Endothelial cell of umbilical vein (primary cell): Measurements from ENCODE around the gene CRHR1. TPM values are rescaled to one million over a fixed set of nuclear protein-coding genes. Genes with fewer than 3 reads are reported as not detected.

ENCODE experiments used
- BruUV-seq: library from RNA; stranded (reverse); fragments of 400-500 nt; replicated peaks from 2 replicates; lab custom pipeline; 2021; lab: Mats Ljungman, UMichigan
- CTCF ChIA-PET: fragments of 300-600, 350-600 bp; sonication (Branson Sonifier 250); formaldehyde crosslinking; loops from one replicate; lab custom pipeline; 2021; ENCODE audit warnings: antibody characterized with exemption, inconsistent platforms; lab: Charles Lee
- POLR2A ChIA-PET: fragments of 300-600, 350-600 bp; sonication (Branson Sonifier 250); formaldehyde crosslinking; loops from one replicate; lab custom pipeline; 2021; ENCODE audit warnings: antibody characterized with exemption, inconsistent platforms; lab: Charles Lee
- DNase-seq: peaks from one replicate; pipeline ENCODE4 v3.0.0-alpha.2; 2011; ENCODE audit warnings: low read depth, low spot score
- FAIRE-seq: peaks from 2 replicates; lab custom pipeline; 2011; peaks lifted over from hg19 to GRCh38; lab: Jason Lieb, UNC
- H2AFZ ChIP-seq: 2 replicates; pipeline ENCODE4 v1.6.0; 2012; ENCODE audit warnings: low read depth, low read length, control low read depth, inconsistent platforms
- H3K27ac ChIP-seq: 2 replicates; pipeline ENCODE4 v1.5.1; 2011; ENCODE audit warnings: low read depth, mild to moderate bottlenecking, control low read depth, low read length, moderate library complexity; ENCODE audit not compliant: insufficient read depth
- H3K27me3 ChIP-seq, 2 experiments: 2 replicates each; pipeline versions ENCODE4 v1.6.0 to v1.6.1; 2011; ENCODE audit warnings: low read length in 2 of 2, mixed read lengths in 1 of 2; ENCODE audit not compliant: control insufficient read depth in 2 of 2, insufficient read depth in 2 of 2
- H3K36me3 ChIP-seq, 2 experiments: 2 replicates in 1 of 2; 3 replicates in 1 of 2; pipeline ENCODE4 v1.5.1; 2011; ENCODE audit warnings: low read length in 2 of 2, mild to moderate bottlenecking in 1 of 2, moderate library complexity in 1 of 2; ENCODE audit not compliant: control insufficient read depth in 2 of 2, insufficient read depth in 2 of 2; ENCODE audit errors: extremely low read depth in 1 of 2
- H3K4me1 ChIP-seq: 3 replicates; pipeline ENCODE4 v1.5.1; 2011; ENCODE audit warnings: mild to moderate bottlenecking, low read length; ENCODE audit not compliant: control insufficient read depth, insufficient read depth; ENCODE audit errors: extremely low read depth
- H3K4me2 ChIP-seq: 2 replicates; pipeline ENCODE4 v1.6.1; 2011; ENCODE audit warnings: low read length, control low read depth, mixed read lengths; ENCODE audit not compliant: insufficient read depth
- H3K4me3 ChIP-seq, 3 experiments: fragments of 200-600 bp in 1 of 3; sonication (generic), shearing (Covaris generic) in 1 of 3; replicated peaks in 1 of 3; 2 replicates each; pipeline ENCODE4 v1.5.1; 2011 to 2016; ENCODE audit warnings: control low read depth in 3 of 3, low read length in 3 of 3, mild to moderate bottlenecking in 2 of 3, inconsistent platforms in 1 of 3, low read depth in 1 of 3, moderate library complexity in 1 of 3; ENCODE audit not compliant: insufficient read depth in 1 of 3
- H3K79me2 ChIP-seq: 2 replicates; pipeline ENCODE4 v1.6.0; 2012; ENCODE audit warnings: low read length, inconsistent platforms; ENCODE audit not compliant: control insufficient read depth, insufficient read depth
- H3K9ac ChIP-seq: replicated peaks from 2 replicates; pipeline ENCODE3; 2011; ENCODE audit warnings: low read length, control low read depth; ENCODE audit not compliant: insufficient read depth; ENCODE audit errors: extremely low read depth
- H3K9me1 ChIP-seq: replicated peaks from 3 replicates; pipeline ENCODE4 v1.6.0; 2011; ENCODE audit warnings: mild to moderate bottlenecking, low read length; ENCODE audit not compliant: control insufficient read depth, insufficient read depth; ENCODE audit errors: extremely low read depth
- H3K9me3 ChIP-seq: replicated peaks from 2 replicates; pipeline ENCODE4 v1.5.1; 2012; ENCODE audit warnings: low read length, inconsistent platforms; ENCODE audit not compliant: control insufficient read depth, insufficient read depth
- H4K20me1 ChIP-seq: replicated peaks from 2 replicates; pipeline ENCODE3; 2011; ENCODE audit warnings: mild to moderate bottlenecking, low read length; ENCODE audit not compliant: control insufficient read depth, insufficient read depth; ENCODE audit errors: extremely low read depth
- CTCF ChIP-seq, 2 donors: IDR thresholded peaks; 1 replicate in 1 of 2; 2 replicates in 1 of 2; pipeline ENCODE4 v1.5.1; 2011; ENCODE audit warnings: low read length in 2 of 2, mild to moderate bottlenecking in 2 of 2, moderate library complexity in 2 of 2, control low read depth in 1 of 2, inconsistent platforms in 1 of 2, low read depth in 1 of 2; ENCODE audit not compliant: insufficient read depth in 1 of 2; ENCODE audit errors: extremely low read depth in 1 of 2
- EZH2 ChIP-seq: IDR thresholded peaks from 2 replicates; pipeline ENCODE4 v1.6.1; 2012; ENCODE audit warnings: borderline replicate concordance, low read depth, mild to moderate bottlenecking, moderate library complexity, low read length, inconsistent platforms; ENCODE audit not compliant: severe bottlenecking
- FOS ChIP-seq: IDR thresholded peaks from 2 replicates; pipeline ENCODE4 v1.6.1; 2011; ENCODE audit warnings: mild to moderate bottlenecking, low read length, moderate library complexity, borderline replicate concordance; ENCODE audit not compliant: insufficient read depth
- GATA2 ChIP-seq: IDR thresholded peaks from 2 replicates; pipeline ENCODE4 v1.7.0; 2011; ENCODE audit warnings: low read depth, mild to moderate bottlenecking, moderate library complexity, mixed read lengths, low read length; ENCODE audit not compliant: insufficient read length, insufficient read depth
- JUN ChIP-seq: IDR thresholded peaks from 2 replicates; pipeline ENCODE4 v1.6.1; 2011; ENCODE audit warnings: borderline replicate concordance, low read depth; ENCODE audit not compliant: insufficient read length, insufficient read depth
- MYC ChIP-seq: IDR thresholded peaks from one replicate; pipeline ENCODE4 v1.6.1; 2011; ENCODE audit warnings: mild to moderate bottlenecking, low read depth, low read length
- POLR2A ChIP-seq: IDR thresholded peaks from 2 replicates; pipeline ENCODE4 v1.6.1; 2012; ENCODE audit warnings: low read depth, mild to moderate bottlenecking, control low read depth, low read length
- POLR2AphosphoS5 ChIP-seq: IDR thresholded peaks from 2 replicates; pipeline ENCODE4 v1.6.1; 2012; ENCODE audit warnings: low read depth, mild to moderate bottlenecking, control low read depth, low read length, moderate library complexity; ENCODE audit not compliant: insufficient read depth
- dilution Hi-C: fragments of 300-500 bp; cut with MboI; formaldehyde crosslinking; loops from one replicate; pipeline ENCODE4 v1.15.0; 2019; ENCODE audit warnings: low sequenced_read_pairs; ENCODE audit not compliant: extremely low pct_ligation_motif_present
- intact Hi-C: fragments of 100-400 bp; cut with micrococcal nuclease; formaldehyde crosslinking; loops from one replicate; pipeline ENCODE4 v1.10.0; 2022
- polyA plus RNA-seq, 4 experiments: library from polyadenylated mRNA; depleted of rRNA in 3 of 4; stranded (reverse) in 3 of 4; unstranded in 1 of 4; fragments of >200 nt; gene quantifications; 2 replicates each; pipeline versions ENCODE4 v1.2.1 to v1.2.3, GENCODE V29; 2011 to 2012; ENCODE audit warnings: missing spikeins in 1 of 4
- total RNA-seq: library from RNA; stranded (reverse); gene quantifications from 2 replicates; pipeline ENCODE4 v1.2.3, GENCODE V29; 2021
- TF ChIP-seq, protein P1 (sequence below): IDR thresholded peaks from 2 replicates; pipeline ENCODE4 v1.6.1; 2011; ENCODE audit not compliant: insufficient read depth, insufficient read length

Gene CRHR1
- total and polyA plus RNA-seq, 2 donors (not counting 3 experiments of a cell fraction or from before 2014, with no cell fraction given) = not detected

- no TSS peak for BruUV-seq
- no peak overlapping the region for H3K9ac ChIP-seq
- no peak for TF ChIP-seq CTCF (IDR thresholded peaks at IDR 0.05; ENCODE audit: extremely low read depth in 1 of 2, insufficient read depth in 1 of 2, low read depth in 1 of 2, low read length in 2 of 2)
- no peak for TF ChIP-seq POLR2A
- no peak for TF ChIP-seq POLR2AphosphoS5
- TF ChIP-seq GATA2 = no peak
- no peak for TF ChIP-seq EZH2
- TF ChIP-seq FOS = no peak
- TF ChIP-seq JUN = no peak
- TF ChIP-seq, protein P1, sequence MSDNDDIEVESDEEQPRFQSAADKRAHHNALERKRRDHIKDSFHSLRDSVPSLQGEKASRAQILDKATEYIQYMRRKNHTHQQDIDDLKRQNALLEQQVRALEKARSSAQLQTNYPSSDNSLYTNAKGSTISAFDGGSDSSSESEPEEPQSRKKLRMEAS = no peak
- no peak for TF ChIP-seq MYC
- H3K4me3 ChIP-seq = no peak overlapping the region
- no peaks in the 10 kb centered on the region for H3K4me1 ChIP-seq
- no peaks in the 10 kb centered on the region for H3K9me3 ChIP-seq
- no peaks in the 10 kb centered on the region for H3K79me2 ChIP-seq
- H3K9me1 ChIP-seq = no peaks in the 10 kb centered on the region
- FAIRE-seq (no peak), DNase-seq (no peak)
- ChIA-PET POLR2A (no interaction called here), CTCF (interaction anchor here (1.4 to 3.9 kb wide), 3 partner anchors 10 to 180 kb away, joined by 3 to 25 read pairs (median 17); no protein-coding TSS in a partner anchor)
- no peaks in the 10 kb centered on the region for H4K20me1 ChIP-seq
- no peaks in the 10 kb centered on the region for H3K36me3 ChIP-seq
- dilution Hi-C loops (no loop called here), intact Hi-C loops (no loop called here)
- H3K4me2 ChIP-seq = no peak overlapping the region
- no peak overlapping the region for H2AFZ ChIP-seq
- H3K27ac ChIP-seq = no peak overlapping the region
- H3K27me3 ChIP-seq = no peaks in the 10 kb centered on the region
These were observed 36.1 kb downstream of the CRHR1 start for GRCh38 chr17:45820052-45820780.
